ENCODE results near the gene HAS3.

Gene HAS3

GRCh38 chr16:69114976-69115355 is 9.5 kb downstream of the HAS3 start:
- H3K4me2 ChIP-seq (ENCODE audit: low read length), result no peak overlapping the region
- H3K36me3 ChIP-seq (ENCODE audit: control insufficient read depth, low read length), result peaks cover 46% of the 10 kb centered on the region
- H3K27me3 ChIP-seq (ENCODE audit: control insufficient read depth, low read length), result no peaks in the 10 kb centered on the region
- H3K79me2 ChIP-seq (ENCODE audit: control insufficient read depth, low read length), result peaks cover 8% of the 10 kb centered on the region; the same call in 1 of the 2 replicates
- no peak overlapping the region for H3K4me3 ChIP-seq (ENCODE audit: low read length)
- no peaks in the 10 kb centered on the region for H3K9me2 ChIP-seq (replicated peaks; ENCODE audit: control insufficient read depth, low read length)
- no peaks in the 10 kb centered on the region for H3K9me3 ChIP-seq (ENCODE audit: control insufficient read depth, insufficient read depth, low read length)
- peaks cover 16% of the 10 kb centered on the region; the same call in 1 of the 2 replicates for H4K20me1 ChIP-seq (ENCODE audit: control insufficient read depth, insufficient read depth, low read depth, low read length)
- no peaks in the 10 kb centered on the region for H3K4me1 ChIP-seq (ENCODE audit: control insufficient read depth, low read length)
- H3F3A ChIP-seq (ENCODE audit: control insufficient read depth, insufficient read depth), result peaks cover 6% of the 10 kb centered on the region
- H3K27ac ChIP-seq (ENCODE audit: low read depth, low read length), result no peak overlapping the region
- TF ChIP-seq EZH2phosphoT487 (IDR thresholded peaks at IDR 0.05; ENCODE audit: borderline replicate concordance, low read length), result no peak
- TF ChIP-seq CTCF (IDR thresholded peaks at IDR 0.05; ENCODE audit: low read depth, low read length, poor library complexity, severe bottlenecking), result no peak

GRCh38 chr16:69115361-69115760 is 9.9 kb downstream of the HAS3 start:
- Histone ChIP-seq H3K79me2 (ENCODE audit: control insufficient read depth, low read length) (peaks cover 8% of the 10 kb centered on the region; the same call in 1 of the 2 replicates), H4K20me1 (ENCODE audit: control insufficient read depth, insufficient read depth, low read depth, low read length) (peaks cover 16% of the 10 kb centered on the region; the same call in 1 of the 2 replicates), H3K4me2 (ENCODE audit: low read length) (no peak overlapping the region), H3K4me1 (ENCODE audit: control insufficient read depth, low read length) (no peaks in the 10 kb centered on the region), H3K9me3 (ENCODE audit: control insufficient read depth, insufficient read depth, low read length) (no peaks in the 10 kb centered on the region), H3K27me3 (ENCODE audit: control insufficient read depth, low read length) (no peaks in the 10 kb centered on the region), H3K27ac (ENCODE audit: low read depth, low read length) (no peak overlapping the region), H3K9me2 (replicated peaks; ENCODE audit: control insufficient read depth, low read length) (no peaks in the 10 kb centered on the region), H3K36me3 (ENCODE audit: control insufficient read depth, low read length) (peaks cover 50% of the 10 kb centered on the region), H3K4me3 (ENCODE audit: low read length) (no peak overlapping the region), H3F3A (ENCODE audit: control insufficient read depth, insufficient read depth) (peaks cover 6% of the 10 kb centered on the region)
- TF ChIP-seq CTCF (IDR thresholded peaks at IDR 0.05; ENCODE audit: low read depth, low read length, poor library complexity, severe bottlenecking), result no peak

GRCh38 chr16:69115837-69116236 is 10.4 kb downstream of the HAS3 start:
- H3K27ac ChIP-seq (ENCODE audit: low read depth, low read length), result no peak overlapping the region
- H3K27me3 ChIP-seq (ENCODE audit: control insufficient read depth, low read length), result no peaks in the 10 kb centered on the region
- H3K9me3 ChIP-seq (ENCODE audit: control insufficient read depth, insufficient read depth, low read length), result no peaks in the 10 kb centered on the region
- no peak overlapping the region for H3K4me3 ChIP-seq (ENCODE audit: low read length)
- peaks cover 12% of the 10 kb centered on the region for H3K79me2 ChIP-seq (ENCODE audit: control insufficient read depth, low read length)
- H3K4me2 ChIP-seq (ENCODE audit: low read length), result no peak overlapping the region
- peaks cover 55% of the 10 kb centered on the region for H3K36me3 ChIP-seq (ENCODE audit: control insufficient read depth, low read length)
- no peaks in the 10 kb centered on the region for H3K4me1 ChIP-seq (ENCODE audit: control insufficient read depth, low read length)
- TF ChIP-seq EZH2phosphoT487 (IDR thresholded peaks at IDR 0.05; ENCODE audit: borderline replicate concordance, low read length) (no peak), CTCF (IDR thresholded peaks at IDR 0.05; ENCODE audit: low read depth, low read length, poor library complexity, severe bottlenecking) (no peak)
- H4K20me1 ChIP-seq (ENCODE audit: control insufficient read depth, insufficient read depth, low read depth, low read length), result peaks cover 16% of the 10 kb centered on the region; the same call in 1 of the 2 replicates
- peaks cover 6% of the 10 kb centered on the region for H3F3A ChIP-seq (ENCODE audit: control insufficient read depth, insufficient read depth)
- no peaks in the 10 kb centered on the region for H3K9me2 ChIP-seq (replicated peaks; ENCODE audit: control insufficient read depth, low read length)
